Testis (tissue), 3 donors: ENCODE results near the gene AIFM1. TPM values are rescaled to one million over a fixed set of nuclear protein-coding genes. Genes with fewer than 3 reads are reported as not detected.

Experiments used
- DNase-seq: peaks from one replicate; pipeline ENCODE4 v3.0.0-alpha.2; 2019
- H3K27ac ChIP-seq, 2 donors: fragments of 200-600 bp; sonication (generic); one replicate each; pipeline ENCODE4 v1.5.1; 2019
- H3K27me3 ChIP-seq: fragments of 200-600 bp; sonication (generic); one replicate; pipeline ENCODE4 v1.5.1; 2019
- H3K36me3 ChIP-seq: fragments of 200-600 bp; sonication (generic); one replicate; pipeline ENCODE4 v1.5.1; 2017; ENCODE audit warnings: low read depth; ENCODE audit errors: missing control alignments
- H3K4me1 ChIP-seq: fragments of 200-600 bp; sonication (generic); one replicate; pipeline ENCODE4 v1.5.1; 2019
- H3K4me3 ChIP-seq, 2 donors: fragments of 200-600 bp; sonication (generic); one replicate each; pipeline ENCODE4 v1.5.1; 2017 to 2019
- H3K9me3 ChIP-seq: fragments of 200-600 bp; sonication (generic); one replicate; pipeline ENCODE4 v1.5.1; 2017
- POLR2A ChIP-seq: fragments of 450-650 bp; IDR thresholded peaks from one replicate; pipeline ENCODE4 v1.6.1; 2017; ENCODE audit warnings: antibody characterized with exemption, mild to moderate bottlenecking, moderate library complexity
- WGBS, 2 donors: methylation state at CpG; one replicate each; pipeline ENCODE4 v1.1.5; 2018; 5-methylcytosine and 5-hydroxymethylcytosine counted together
- intact Hi-C: fragments of 100-400 bp; cut with DNase I; formaldehyde crosslinking; loops from one replicate; pipeline ENCODE4 v1.15.1; 2023; ENCODE audit warnings: low total_unique reads
- polyA plus RNA-seq: library from polyadenylated mRNA; stranded (reverse); fragments of 350-450 nt; fragmentation: Illumina TruSeq; extraction: RNeasy Lipid Tissue Mini Kit (QIAGEN cat#74804); gene quantifications from one replicate; pipeline ENCODE4 v1.2.3, GENCODE V29; 2014; ENCODE audit warnings: low read depth, low replicate concordance; ENCODE audit not compliant: insufficient read depth
- total RNA-seq, 2 donors: library from RNA; depleted of rRNA; stranded (reverse); fragments of >200 nt; gene quantifications; one replicate each; pipeline ENCODE4 v1.2.3, GENCODE V29; 2016
- TF ChIP-seq, protein P1 (sequence below), 3 experiments: fragments of 450-650 bp in 2 of 3; fragments of 200-600 bp in 1 of 3; sonication (generic) in 1 of 3; IDR thresholded peaks; one replicate each; pipeline ENCODE4 v1.5.1; 2016 to 2019; ENCODE audit warnings: antibody characterized with exemption in 3 of 3, mild to moderate bottlenecking in 2 of 3, moderate library complexity in 1 of 3

Gene AIFM1
- total and polyA plus RNA-seq, 3 donors from 2014 or later, result 55.1 to 70.1 (median 67.1) TPM

GRCh38 chrX:130085551-130086446, 79.8 kb downstream of the AIFM1 start:
- H3K4me1 ChIP-seq, result no peaks in the 10 kb centered on the region
- no peaks in the 10 kb centered on the region for H3K9me3 ChIP-seq
- TF ChIP-seq, protein P1, sequence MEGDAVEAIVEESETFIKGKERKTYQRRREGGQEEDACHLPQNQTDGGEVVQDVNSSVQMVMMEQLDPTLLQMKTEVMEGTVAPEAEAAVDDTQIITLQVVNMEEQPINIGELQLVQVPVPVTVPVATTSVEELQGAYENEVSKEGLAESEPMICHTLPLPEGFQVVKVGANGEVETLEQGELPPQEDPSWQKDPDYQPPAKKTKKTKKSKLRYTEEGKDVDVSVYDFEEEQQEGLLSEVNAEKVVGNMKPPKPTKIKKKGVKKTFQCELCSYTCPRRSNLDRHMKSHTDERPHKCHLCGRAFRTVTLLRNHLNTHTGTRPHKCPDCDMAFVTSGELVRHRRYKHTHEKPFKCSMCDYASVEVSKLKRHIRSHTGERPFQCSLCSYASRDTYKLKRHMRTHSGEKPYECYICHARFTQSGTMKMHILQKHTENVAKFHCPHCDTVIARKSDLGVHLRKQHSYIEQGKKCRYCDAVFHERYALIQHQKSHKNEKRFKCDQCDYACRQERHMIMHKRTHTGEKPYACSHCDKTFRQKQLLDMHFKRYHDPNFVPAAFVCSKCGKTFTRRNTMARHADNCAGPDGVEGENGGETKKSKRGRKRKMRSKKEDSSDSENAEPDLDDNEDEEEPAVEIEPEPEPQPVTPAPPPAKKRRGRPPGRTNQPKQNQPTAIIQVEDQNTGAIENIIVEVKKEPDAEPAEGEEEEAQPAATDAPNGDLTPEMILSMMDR (IDR thresholded peaks at IDR 0.05), result no peak
- H3K27ac ChIP-seq, result no peak overlapping the region
- WGBS, 2 donors, result 77 to 84% methylated on average over 7 to 11 of the region's 11 CpGs
- H3K36me3 ChIP-seq, result no peaks in the 10 kb centered on the region
- DNase-seq, result no peak
- intact Hi-C loops, result no loop called here
- H3K4me3 ChIP-seq, result no peak overlapping the region
- H3K27me3 ChIP-seq, result no peaks in the 10 kb centered on the region

DNA sequence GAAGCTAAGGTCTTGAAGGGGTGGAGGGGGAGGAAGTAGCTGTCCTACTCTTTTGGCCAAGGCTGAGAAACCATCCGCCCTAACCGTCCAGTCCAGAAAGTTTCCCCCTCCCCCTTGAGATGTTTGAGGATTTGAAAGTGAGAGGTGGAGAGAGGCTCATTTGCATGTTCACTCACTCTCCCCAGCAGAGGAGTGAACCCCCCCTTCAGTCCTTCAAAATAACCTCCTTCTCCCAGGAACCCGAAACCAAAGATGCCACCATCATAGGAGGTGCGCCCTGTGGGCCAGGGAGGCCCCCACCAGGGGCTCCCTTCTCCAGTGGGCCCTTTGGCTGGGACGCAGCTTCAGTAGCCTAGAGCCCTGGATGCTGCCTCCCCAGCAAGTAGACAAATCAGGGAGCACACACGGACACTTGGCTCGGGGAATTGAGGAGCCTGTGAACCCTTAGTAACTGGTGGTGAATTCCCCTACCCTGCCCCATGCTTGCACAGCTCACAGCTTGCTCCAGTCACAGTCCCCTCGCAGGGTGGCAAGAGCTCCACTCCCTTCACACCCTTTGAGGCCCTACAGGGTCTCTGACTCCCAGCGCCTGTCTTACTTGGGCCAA, 80.9 kb downstream of the AIFM1 start:
- WGBS, 2 donors, result 60 to 74% methylated on average over 1 to 4 of the region's 9 CpGs
- intact Hi-C loops, result no loop called here
- Histone ChIP-seq H3K4me3 (no peak overlapping the region), H3K4me1 (no peaks in the 10 kb centered on the region), H3K9me3 (no peaks in the 10 kb centered on the region), H3K36me3 (no peaks in the 10 kb centered on the region), H3K27me3 (no peaks in the 10 kb centered on the region), H3K27ac (no peak overlapping the region)
- no peak for DNase-seq
- TF ChIP-seq, protein P1 (IDR thresholded peaks at IDR 0.05), result no peak

DNA sequence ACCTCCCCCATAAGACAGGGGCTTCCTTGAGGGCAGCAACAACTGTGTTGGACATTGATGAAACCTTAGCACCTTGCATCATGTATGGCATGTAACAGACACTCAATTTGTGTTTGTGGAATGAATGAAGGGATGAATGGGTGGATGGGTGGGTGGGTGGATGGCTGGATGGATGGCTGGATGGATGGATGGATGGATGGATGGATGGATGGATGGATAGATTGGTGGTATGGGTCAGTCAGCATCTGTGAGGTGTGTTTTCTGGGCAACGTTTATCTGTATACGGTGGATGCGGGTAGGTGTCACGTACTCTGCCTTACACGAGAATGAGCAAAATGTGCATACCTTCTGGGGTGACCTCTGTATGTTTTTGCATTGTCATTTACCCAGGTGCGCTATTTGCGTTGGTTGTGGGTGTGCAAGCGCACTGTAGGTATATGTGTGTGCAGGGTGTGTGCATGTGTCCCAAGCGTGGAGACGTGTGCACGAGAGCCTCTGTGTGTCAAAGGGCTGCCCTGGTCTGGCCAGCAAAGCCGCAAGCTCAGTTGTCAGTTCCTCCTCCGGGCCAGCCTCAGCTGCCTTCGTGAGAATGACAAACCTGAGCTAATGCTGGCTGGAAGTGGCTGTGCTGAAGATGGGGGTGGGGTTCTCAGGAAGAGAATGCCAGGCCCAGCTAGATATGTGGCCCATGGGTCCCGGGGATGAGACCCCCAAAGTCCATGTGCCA, 81.8 kb downstream of the AIFM1 start:
- intact Hi-C loops, result no loop called here
- no peaks in the 10 kb centered on the region for H3K4me1 ChIP-seq
- 78 to 90% methylated on average over 12 to 15 of the region's 15 CpGs for WGBS, 2 donors
- DNase-seq, result no peak
- H3K9me3 ChIP-seq, result no peaks in the 10 kb centered on the region
- H3K27me3 ChIP-seq, result no peaks in the 10 kb centered on the region
- no peaks in the 10 kb centered on the region for H3K36me3 ChIP-seq
- H3K4me3 ChIP-seq, result no peak overlapping the region
- TF ChIP-seq, protein P1 (IDR thresholded peaks at IDR 0.05), result no peak
- no peak for TF ChIP-seq POLR2A
- H3K27ac ChIP-seq, result no peak overlapping the region

DNA sequence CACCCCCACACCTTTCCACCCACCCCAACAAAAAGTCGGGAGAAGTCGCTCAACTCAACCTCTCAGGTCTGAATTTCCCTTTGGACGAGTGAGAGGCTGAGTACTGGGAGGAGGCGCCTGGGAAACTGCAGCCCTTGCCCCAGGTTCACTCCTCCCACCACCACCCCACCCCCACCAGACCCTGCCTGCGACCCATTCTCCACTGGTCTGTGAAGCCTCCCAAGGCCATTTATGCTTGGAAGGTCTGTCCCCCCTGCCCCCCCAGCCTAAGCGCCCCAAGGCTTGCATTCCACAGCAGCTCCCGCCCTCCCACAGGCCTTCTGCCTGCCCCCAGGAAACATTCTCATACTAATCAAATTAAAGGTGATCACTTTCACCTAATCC, 82.5 kb downstream of the AIFM1 start:
- H3K4me3 ChIP-seq, result no peak overlapping the region
- H3K9me3 ChIP-seq, result no peaks in the 10 kb centered on the region
- H3K27me3 ChIP-seq, result no peaks in the 10 kb centered on the region
- TF ChIP-seq POLR2A, result no peak
- TF ChIP-seq, protein P1 (IDR thresholded peaks at IDR 0.05), result no peak
- 56% methylated on average over 5 of the region's 7 CpGs; no CpG with 5 or more reads in 1 of the 2 donors for WGBS, 2 donors
- DNase-seq, result no peak
- H3K36me3 ChIP-seq, result no peaks in the 10 kb centered on the region
- H3K27ac ChIP-seq, result no peak overlapping the region
- no peaks in the 10 kb centered on the region for H3K4me1 ChIP-seq
- intact Hi-C loops, result no loop called here
